HCT116 (cell line): Measurements from ENCODE around the gene FAM118B. TPM values are rescaled to one million over a fixed set of nuclear protein-coding genes. Genes with fewer than 3 reads are reported as not detected.
A peak's percentile ranks its signal among the peaks of the same experiment; 100 is the strongest.

Experiments used
- ATAC-seq: fragments of 200-7000 bp; cut with Tn5 transposase; 2 replicates; pipeline ENCODE4 v1.9.1; 2020; ENCODE audit warnings: mild to moderate bottlenecking, moderate library complexity
- BruUV-seq: library from RNA; stranded (reverse); fragments of 400-500 nt; replicated peaks from 2 replicates; lab custom pipeline; 2021; lab: Mats Ljungman, UMichigan
- CTCF ChIA-PET: fragments of 300-600 bp; sonication (Branson Sonifier 250); formaldehyde crosslinking; loops from one replicate; lab custom pipeline; 2021; ENCODE audit warnings: antibody characterized with exemption; lab: Charles Lee
- POLR2A ChIA-PET: fragments of 300-600, 350-600 bp; sonication (Branson Sonifier 250); formaldehyde crosslinking; loops from one replicate; lab custom pipeline; 2021; ENCODE audit warnings: antibody characterized with exemption; lab: Charles Lee
- RAD21 ChIA-PET, 2 experiments: fragments of 300-600 bp; sonication (Branson Sonifier 250); formaldehyde crosslinking; loops; one replicate each; lab custom pipeline; 2023; ENCODE audit warnings: low total read pairs in 2 of 2; ENCODE audit not compliant: uncharacterized antibody in 2 of 2, unreplicated experiment in 2 of 2, low non-redundant PET in 1 of 2; lab: Charles Lee
- DNase-seq: peaks from one replicate; pipeline ENCODE4 v3.0.0-alpha.2; 2010; ENCODE audit warnings: low read depth, low spot score
- H2AFZ ChIP-seq: fragments of 200-600 bp; shearing (Covaris generic), sonication (generic); 2 replicates; pipeline ENCODE4 v1.6.1; 2017; ENCODE audit warnings: low read depth, mixed run types, mixed read lengths, antibody characterized with exemption, low read length; ENCODE audit not compliant: poor library complexity, severe bottlenecking
- H3K27ac ChIP-seq: 2 replicates; pipeline ENCODE4 v1.5.1; 2012; ENCODE audit warnings: low read depth, low read length
- H3K27me3 ChIP-seq: fragments of 200-600 bp; sonication (generic); 2 replicates; pipeline ENCODE4 v1.6.1; 2016; ENCODE audit warnings: mixed run types, low read length, mixed read lengths; ENCODE audit not compliant: insufficient read depth
- H3K36me3 ChIP-seq, 2 experiments: fragments of 200-500 bp in 1 of 2; fragments of 200-600 bp in 1 of 2; sonication (Bioruptor generic) in 1 of 2; sonication (generic) in 1 of 2; 2 replicates each; pipeline versions ENCODE4 v1.5.1 to v1.6.1; 2014 to 2016; ENCODE audit warnings: low read length in 2 of 2, inconsistent platforms in 1 of 2, mixed read lengths in 1 of 2, mixed run types in 1 of 2; ENCODE audit not compliant: insufficient read depth in 2 of 2, control insufficient read depth in 1 of 2
- H3K4me1 ChIP-seq, 2 experiments: fragments of 200-600 bp in 1 of 2; sonication (generic) in 1 of 2; 2 replicates each; pipeline versions ENCODE4 v1.5.1 to v1.6.1; 2012 to 2017; ENCODE audit warnings: low read length in 2 of 2, inconsistent platforms in 1 of 2, mild to moderate bottlenecking in 1 of 2, mixed read lengths in 1 of 2, mixed run types in 1 of 2, moderate library complexity in 1 of 2; ENCODE audit not compliant: insufficient read depth in 2 of 2, control insufficient read depth in 1 of 2
- H3K4me2 ChIP-seq: fragments of 200-600 bp; sonication (generic); 2 replicates; pipeline ENCODE4 v1.6.1; 2017; ENCODE audit warnings: mixed run types, low read length, mixed read lengths
- H3K4me3 ChIP-seq, 2 experiments: fragments of 200-600 bp in 1 of 2; sonication (generic) in 1 of 2; replicated peaks in 1 of 2; 2 replicates each; pipeline ENCODE4 v1.5.1; 2011 to 2016; ENCODE audit warnings: low read length in 2 of 2, control low read depth in 1 of 2, low read depth in 1 of 2, mild to moderate bottlenecking in 1 of 2, mixed read lengths in 1 of 2, mixed run types in 1 of 2
- H3K79me2 ChIP-seq: fragments of 200-600 bp; sonication (generic); 2 replicates; pipeline ENCODE4 v1.6.1; 2017; ENCODE audit warnings: mild to moderate bottlenecking, mixed run types, low read length, moderate library complexity, mixed read lengths; ENCODE audit not compliant: insufficient read depth
- H3K9ac ChIP-seq: fragments of 200-600 bp; sonication (generic); 2 replicates; pipeline ENCODE4 v1.6.1; 2016; ENCODE audit warnings: low read length, mixed read lengths
- H3K9me2 ChIP-seq: fragments of 200-600 bp; sonication (generic), shearing (Covaris generic); 2 replicates; pipeline ENCODE4 v1.6.1; 2017; ENCODE audit warnings: mixed run types, mild to moderate bottlenecking, moderate library complexity; ENCODE audit not compliant: insufficient read depth
- H3K9me3 ChIP-seq, 2 experiments: fragments of 200-500 bp in 1 of 2; fragments of 200-600 bp in 1 of 2; sonication (Bioruptor generic) in 1 of 2; sonication (generic) in 1 of 2; 2 replicates each; pipeline ENCODE4 v1.6.1; 2014 to 2017; ENCODE audit warnings: low read length in 2 of 2, mixed read lengths in 2 of 2, inconsistent platforms in 1 of 2, low read depth in 1 of 2, mild to moderate bottlenecking in 1 of 2, mixed run types in 1 of 2, moderate library complexity in 1 of 2; ENCODE audit not compliant: control insufficient read depth in 1 of 2, insufficient read depth in 1 of 2
- H4K20me1 ChIP-seq: fragments of 200-600 bp; sonication (generic), shearing (Covaris generic); 2 replicates; pipeline ENCODE4 v1.6.1; 2017; ENCODE audit warnings: mixed run types, mild to moderate bottlenecking, moderate library complexity; ENCODE audit not compliant: insufficient read depth
- CBX3 ChIP-seq: IDR thresholded peaks from 2 replicates; pipeline ENCODE4 v1.6.1; 2012; ENCODE audit warnings: low read depth
- CTCF ChIP-seq, 3 experiments: fragments of 200-600 bp in 1 of 3; sonication (generic) in 1 of 3; IDR thresholded peaks in 2 of 3; conservative IDR thresholded peaks in 1 of 3; 2 replicates each; pipeline ENCODE4 v1.5.1; 2012 to 2017; ENCODE audit warnings: low read depth in 2 of 3, low read length in 2 of 3, antibody characterized with exemption in 1 of 3, borderline replicate concordance in 1 of 3, control low read depth in 1 of 3, mild to moderate bottlenecking in 1 of 3, mixed read lengths in 1 of 3, mixed run types in 1 of 3, moderate library complexity in 1 of 3; ENCODE audit not compliant: insufficient read depth in 1 of 3
- EGR1 ChIP-seq: IDR thresholded peaks from 2 replicates; pipeline ENCODE4 v1.6.1; 2012; ENCODE audit warnings: low read depth
- ELF1 ChIP-seq: IDR thresholded peaks from 2 replicates; pipeline ENCODE4 v1.6.1; 2012; ENCODE audit warnings: low read depth, borderline replicate concordance
- EZH2 ChIP-seq: fragments of 200-600 bp; sonication (generic); IDR thresholded peaks from 2 replicates; pipeline ENCODE4 v1.6.1; 2017; ENCODE audit warnings: antibody characterized with exemption, mixed run types
- EZH2phosphoT487 ChIP-seq: fragments of 200-600 bp; IDR thresholded peaks from 2 replicates; pipeline ENCODE4 v1.6.1; 2018; ENCODE audit warnings: antibody characterized with exemption, borderline replicate concordance
- FOSL1 ChIP-seq: IDR thresholded peaks from 2 replicates; pipeline ENCODE4 v1.6.1; 2012; ENCODE audit warnings: low read depth
- RAD21 ChIP-seq: IDR thresholded peaks from 2 replicates; pipeline ENCODE4 v1.6.1; 2012; ENCODE audit warnings: low read depth, mild to moderate bottlenecking
- SIN3A ChIP-seq: IDR thresholded peaks from 2 replicates; pipeline ENCODE4 v1.6.1; 2012; ENCODE audit warnings: low read depth
- YY1 ChIP-seq: IDR thresholded peaks from 2 replicates; pipeline ENCODE4 v1.6.1; 2011; ENCODE audit warnings: low read length, low read depth, moderate library complexity, mild to moderate bottlenecking; ENCODE audit not compliant: insufficient replicate concordance; ENCODE audit errors: extremely low read depth
- ZNF274 ChIP-seq: fragments of 200-500 bp; sonication (Bioruptor generic); IDR thresholded peaks from 2 replicates; pipeline ENCODE4 v1.6.1; 2014; ENCODE audit warnings: mild to moderate bottlenecking, low read depth, low read length, inconsistent platforms
- intact Hi-C: fragments of 100-400 bp; cut with micrococcal nuclease; formaldehyde crosslinking; loops from 2 replicates; pipeline ENCODE4 v1.10.0; 2022
- total RNA-seq: library from RNA; stranded (reverse); gene quantifications from one replicate; pipeline ENCODE4 v1.2.1, GENCODE V29; 2021; ENCODE audit not compliant: unreplicated experiment
- TF ChIP-seq, protein P1 (sequence below): IDR thresholded peaks from 2 replicates; pipeline ENCODE4 v1.6.1; 2011; ENCODE audit warnings: mild to moderate bottlenecking, low read length, moderate library complexity; ENCODE audit not compliant: insufficient replicate concordance; ENCODE audit errors: extremely low read depth
- TF ChIP-seq, protein P2 (sequence below): IDR thresholded peaks from 2 replicates; pipeline ENCODE4 v1.6.1; 2012

The FAM118B gene
- total RNA-seq, 1 experiment from 2014 or later, result 12.8 TPM

DNA sequence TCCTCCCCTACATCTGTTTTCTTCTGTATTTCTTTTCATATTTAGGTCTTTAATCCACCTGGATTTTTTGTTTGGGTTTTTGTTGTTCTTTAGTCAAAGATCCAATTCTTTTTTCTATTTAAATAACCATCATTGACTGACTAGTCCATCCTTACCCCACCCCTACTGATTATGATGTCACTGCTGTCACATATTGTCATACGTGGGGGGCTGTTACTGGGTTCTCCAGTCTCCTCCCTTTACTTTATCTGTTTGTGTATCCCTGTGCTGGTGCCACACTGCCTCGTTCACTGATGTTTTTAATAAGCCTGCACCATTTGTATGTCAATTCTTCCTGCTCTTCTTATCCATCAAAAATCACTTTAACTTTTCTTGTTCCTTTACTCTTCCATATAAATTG is 85.4 kb downstream of the FAM118B start:
- ChIA-PET CTCF (no interaction called here), RAD21 (no interaction called here), POLR2A (no interaction called here)
- Histone ChIP-seq H3K4me2 (no peak overlapping the region), H3K27ac (no peak overlapping the region), H3K9me2 (no peaks in the 10 kb centered on the region), H3K79me2 (peaks cover 4% of the 10 kb centered on the region; the same call in 1 of the 2 replicates), H3K27me3 (no peaks in the 10 kb centered on the region), H3K36me3 (peaks cover 4% of the 10 kb centered on the region in 2 experiments; a peak in 2 of 4 replicates), H3K4me3 (no peak overlapping the region), H3K9ac (no peak overlapping the region), H3K9me3 (no peaks in the 10 kb centered on the region), H3K4me1 (no peaks in the 10 kb centered on the region), H2AFZ (no peak overlapping the region), H4K20me1 (no peaks in the 10 kb centered on the region)
- no peak for DNase-seq
- BruUV-seq, result no TSS peak
- intact Hi-C loops, result no loop called here
- no peak for ATAC-seq
- TF ChIP-seq EZH2phosphoT487, result no peak

DNA sequence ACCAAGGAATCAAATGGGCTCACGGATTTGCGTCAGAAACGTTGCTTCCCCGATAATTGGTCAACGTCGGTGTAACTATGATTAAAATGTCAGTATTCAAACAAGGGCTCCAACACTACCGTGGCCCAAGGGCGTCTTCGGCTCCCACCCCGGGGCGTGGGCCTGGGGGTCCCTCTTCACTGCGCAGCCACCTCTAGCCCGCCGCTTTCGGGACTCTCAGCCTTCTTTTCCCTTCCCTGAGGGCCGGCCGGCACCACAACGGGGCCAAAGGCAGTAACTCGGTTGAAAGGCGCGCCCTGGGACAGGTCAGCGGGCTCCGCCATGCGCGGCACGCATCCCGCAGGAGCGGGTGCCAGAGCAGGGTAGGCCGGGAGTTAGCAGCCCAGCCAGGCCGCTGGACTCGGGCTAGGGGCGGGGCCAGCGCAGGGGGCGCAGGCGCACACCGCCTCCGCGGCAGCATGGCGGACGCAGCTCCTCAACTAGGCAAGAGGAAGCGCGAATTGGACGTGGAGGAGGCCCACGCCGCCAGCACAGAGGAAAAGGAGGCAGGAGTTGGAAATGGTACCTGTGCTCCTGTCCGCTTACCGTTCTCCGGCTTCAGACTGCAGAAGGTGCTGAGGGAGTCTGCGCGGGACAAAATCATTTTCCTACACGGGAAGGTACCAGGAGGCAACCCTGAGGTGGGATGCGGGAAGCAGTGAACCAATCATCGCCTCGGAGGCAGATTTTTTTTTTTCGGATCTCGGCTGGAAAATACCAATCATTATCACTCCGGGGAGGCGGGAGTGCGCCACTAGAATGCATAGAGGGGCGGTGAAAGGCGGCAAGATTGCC is 92.3 kb downstream of the FAM118B start, which contains the start of gene DCPS:
TSS of gene DCPS (plus strand) at position 438 of the 834 bp plus-strand sequence. CDS start at position 459, 21 bp downstream.
- H3K9ac ChIP-seq, result peak within 1 kb of the TSS; percentile 94
- POLR2A ChIA-PET, result interaction anchor here (0.5 to 1.0 kb wide), 2 partner anchors 20 to 123 kb away, joined by 3 read pairs; no protein-coding TSS in a partner anchor
- intact Hi-C loops, result no loop called here
- DNase-seq (peak; percentile 79), ATAC-seq (peak; percentile 96)
- H3K79me2 ChIP-seq, result peaks cover 16% of the 10 kb centered on the region
- no peaks in the 10 kb centered on the region for H3K36me3 ChIP-seq
- H3K27me3 ChIP-seq, result no peaks in the 10 kb centered on the region
- H3K9me3 ChIP-seq, result no peaks in the 10 kb centered on the region
- H3K27ac ChIP-seq, result peak within 1 kb of the TSS; percentile 92
- no peaks in the 10 kb centered on the region for H3K9me2 ChIP-seq
- H3K4me2 ChIP-seq, result peak within 1 kb of the TSS; percentile 86
- CTCF ChIA-PET, result interaction anchor here (0.7 to 1.0 kb wide), 2 partner anchors 137 to 177 kb away, joined by 3 to 7 read pairs; no protein-coding TSS in a partner anchor
- BruUV-seq, result no TSS peak
- H3K4me1 ChIP-seq, result peaks cover 11 to 20% of the 10 kb centered on the region in 2 experiments; a peak in 2 of 4 replicates
- peak within 1 kb of the TSS; percentile 78 to 80 for H3K4me3 ChIP-seq
- peak within 1 kb of the TSS; percentile 83 for H2AFZ ChIP-seq
- no peaks in the 10 kb centered on the region for H4K20me1 ChIP-seq
- RAD21 ChIA-PET, result no interaction called here
- TF ChIP-seq, protein P1, sequence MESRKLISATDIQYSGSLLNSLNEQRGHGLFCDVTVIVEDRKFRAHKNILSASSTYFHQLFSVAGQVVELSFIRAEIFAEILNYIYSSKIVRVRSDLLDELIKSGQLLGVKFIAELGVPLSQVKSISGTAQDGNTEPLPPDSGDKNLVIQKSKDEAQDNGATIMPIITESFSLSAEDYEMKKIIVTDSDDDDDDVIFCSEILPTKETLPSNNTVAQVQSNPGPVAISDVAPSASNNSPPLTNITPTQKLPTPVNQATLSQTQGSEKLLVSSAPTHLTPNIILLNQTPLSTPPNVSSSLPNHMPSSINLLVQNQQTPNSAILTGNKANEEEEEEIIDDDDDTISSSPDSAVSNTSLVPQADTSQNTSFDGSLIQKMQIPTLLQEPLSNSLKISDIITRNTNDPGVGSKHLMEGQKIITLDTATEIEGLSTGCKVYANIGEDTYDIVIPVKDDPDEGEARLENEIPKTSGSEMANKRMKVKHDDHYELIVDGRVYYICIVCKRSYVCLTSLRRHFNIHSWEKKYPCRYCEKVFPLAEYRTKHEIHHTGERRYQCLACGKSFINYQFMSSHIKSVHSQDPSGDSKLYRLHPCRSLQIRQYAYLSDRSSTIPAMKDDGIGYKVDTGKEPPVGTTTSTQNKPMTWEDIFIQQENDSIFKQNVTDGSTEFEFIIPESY, result peak; percentile 12
- TF ChIP-seq EZH2phosphoT487 (no peak), EZH2 (no peak), EGR1 (0 out of 2 replicates have a peak, but pooled peaks have one; percentile 54), CBX3 (peak; percentile 56; the same call in 1 of the 2 replicates), RAD21 (no peak), ZNF274 (no peak), FOSL1 (peak; percentile 34; the same call in 1 of the 2 replicates), CTCF (IDR thresholded peaks at IDR 0.05 in 2 of 3, conservative IDR thresholded peaks at IDR 0.05 in 1 of 3; ENCODE audit: borderline replicate concordance in 1 of 3, insufficient read depth in 1 of 3, low read depth in 2 of 3, low read length in 2 of 3) (no peak), SIN3A (peak; percentile 83), YY1 (peak; percentile 92), ELF1 (no peak)
- TF ChIP-seq, protein P2, sequence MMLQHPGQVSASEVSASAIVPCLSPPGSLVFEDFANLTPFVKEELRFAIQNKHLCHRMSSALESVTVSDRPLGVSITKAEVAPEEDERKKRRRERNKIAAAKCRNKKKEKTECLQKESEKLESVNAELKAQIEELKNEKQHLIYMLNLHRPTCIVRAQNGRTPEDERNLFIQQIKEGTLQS, result no peak; the same call in 1 of the 2 replicates
